WTC11 (cell line): ENCODE measurements around the gene UNC13C. TPM values are rescaled to one million over a fixed set of nuclear protein-coding genes. Genes with fewer than 3 reads are reported as not detected.

Experiments used
- ATAC-seq: fragments of 200-7000 bp; cut with Tn5 transposase; 2 replicates; pipeline ENCODE4 v1.10.0; 2021; ENCODE audit warnings: mild to moderate bottlenecking, moderate library complexity
- CTCF ChIA-PET: fragments of 300-600 bp; sonication (Branson Sonifier 250); formaldehyde crosslinking; loops from one replicate; lab custom pipeline; 2021; ENCODE audit warnings: antibody characterized with exemption; lab: Charles Lee
- POLR2A ChIA-PET: fragments of 350-600 bp; sonication (Branson Sonifier 250); formaldehyde crosslinking; loops from one replicate; lab custom pipeline; 2021; ENCODE audit warnings: antibody characterized with exemption; lab: Charles Lee
- DNase-seq: peaks from one replicate; pipeline ENCODE4 v3.0.0; 2021; ENCODE audit warnings: low spot score
- H3K27ac Mint-ChIP-seq: 2 replicates; pipeline ENCODE4 v1.8.0; 2021; ENCODE audit warnings: mixed read lengths
- H3K27me3 Mint-ChIP-seq: 2 replicates; pipeline ENCODE4 v1.8.0; 2021; ENCODE audit warnings: low read depth, mild to moderate bottlenecking, moderate library complexity, mixed read lengths
- H3K36me3 Mint-ChIP-seq: 2 replicates; pipeline ENCODE4 v1.8.0; 2021; ENCODE audit warnings: mixed read lengths
- H3K4me1 Mint-ChIP-seq: 2 replicates; pipeline ENCODE4 v1.8.0; 2022; ENCODE audit warnings: mixed read lengths
- H3K4me3 Mint-ChIP-seq: 2 replicates; pipeline ENCODE4 v1.8.0; 2021; ENCODE audit warnings: mild to moderate bottlenecking, moderate library complexity, mixed read lengths
- H3K9me3 Mint-ChIP-seq: 2 replicates; pipeline ENCODE4 v1.8.0; 2021; ENCODE audit warnings: mixed read lengths
- E2F5 ChIP-seq: sonication (generic); formaldehyde crosslinking; IDR thresholded peaks from 2 replicates; pipeline ENCODE4 v1.8.1; 2022; ENCODE audit warnings: mild to moderate bottlenecking, moderate library complexity, missing genetic modification reagents
- ETV6 ChIP-seq: sonication (generic); formaldehyde crosslinking; IDR thresholded peaks from 2 replicates; pipeline ENCODE4 v1.8.1; 2022; ENCODE audit warnings: mild to moderate bottlenecking, missing genetic modification reagents
- FOXK1 ChIP-seq: sonication (generic); formaldehyde crosslinking; IDR thresholded peaks from 2 replicates; pipeline ENCODE4 v1.8.0; 2022; ENCODE audit warnings: mild to moderate bottlenecking, moderate library complexity, missing genetic modification reagents
- HMGA2 ChIP-seq: fragments of 250-450 bp; sonication (Bioruptor Pico); IDR thresholded peaks from 2 replicates; pipeline ENCODE4 v1.4.0; 2021; ENCODE audit warnings: mild to moderate bottlenecking, moderate library complexity
- JAZF1 ChIP-seq: fragments of 250-450 bp; sonication (Bioruptor Pico); IDR thresholded peaks from 2 replicates; pipeline ENCODE4 v1.9.0; 2021; ENCODE audit warnings: moderate library complexity, mild to moderate bottlenecking, inconsistent platforms
- PRRX2 ChIP-seq: fragments of 250-450 bp; sonication (Bioruptor Pico); IDR thresholded peaks from 2 replicates; pipeline ENCODE4 v1.8.0; 2021; ENCODE audit warnings: mild to moderate bottlenecking
- SOX15 ChIP-seq: fragments of 250-450 bp; sonication (Bioruptor Pico); IDR thresholded peaks from 2 replicates; pipeline ENCODE4 v1.9.0; 2021; ENCODE audit warnings: mild to moderate bottlenecking
- SP1 ChIP-seq: sonication (generic); formaldehyde crosslinking; conservative IDR thresholded peaks from 2 replicates; pipeline ENCODE4 v1.8.1; 2022; ENCODE audit warnings: missing genetic modification reagents
- TCF7 ChIP-seq: sonication (generic); formaldehyde crosslinking; IDR thresholded peaks from 2 replicates; pipeline ENCODE4 v1.8.0; 2022; ENCODE audit warnings: mild to moderate bottlenecking, low read depth, missing genetic modification reagents, moderate library complexity
- ZBTB43 ChIP-seq: sonication (generic); formaldehyde crosslinking; IDR thresholded peaks from 2 replicates; pipeline ENCODE4 v1.8.1; 2023; ENCODE audit warnings: mild to moderate bottlenecking, missing genetic modification reagents
- ZNF317 ChIP-seq: sonication (generic); formaldehyde crosslinking; IDR thresholded peaks from 2 replicates; pipeline ENCODE4 v1.8.1; 2023; ENCODE audit warnings: low read depth, mild to moderate bottlenecking, moderate library complexity, missing genetic modification reagents, borderline replicate concordance
- ZNF396 ChIP-seq: fragments of 250-450 bp; sonication (Bioruptor Pico); IDR thresholded peaks from 2 replicates; pipeline ENCODE4 v1.8.0; 2021; ENCODE audit warnings: mild to moderate bottlenecking, moderate library complexity, borderline replicate concordance
- ZNF423 ChIP-seq: fragments of 250-450 bp; sonication (Bioruptor Pico); IDR thresholded peaks from 2 replicates; pipeline ENCODE4 v2.1.2; 2022; ENCODE audit warnings: mild to moderate bottlenecking, moderate library complexity
- total RNA-seq: library from RNA; stranded (reverse); gene quantifications from 3 replicates; pipeline ENCODE4 v1.2.3, GENCODE V29; 2021
- TF ChIP-seq, protein P1 (sequence below): sonication (generic); formaldehyde crosslinking; IDR thresholded peaks from 2 replicates; pipeline ENCODE4 v1.8.0; 2022; ENCODE audit warnings: mild to moderate bottlenecking, missing genetic modification reagents
- TF ChIP-seq, protein P2 (sequence below): fragments of 250-450 bp; sonication (Bioruptor Pico); IDR thresholded peaks from 2 replicates; pipeline ENCODE4 v1.9.0; 2021; ENCODE audit warnings: mild to moderate bottlenecking, borderline replicate concordance
- TF ChIP-seq, protein P3 (sequence below): sonication (generic); formaldehyde crosslinking; IDR thresholded peaks from 2 replicates; pipeline ENCODE4 v1.8.1; 2023; ENCODE audit warnings: mild to moderate bottlenecking, missing genetic modification reagents, moderate library complexity
- TF ChIP-seq, protein P4 (sequence below): fragments of 250-450 bp; sonication (Bioruptor Pico); IDR thresholded peaks from 2 replicates; pipeline ENCODE4 v1.9.0; 2021; ENCODE audit warnings: mild to moderate bottlenecking
- TF ChIP-seq, protein P5 (sequence below): sonication (generic); formaldehyde crosslinking; IDR thresholded peaks from 2 replicates; pipeline ENCODE4 v1.8.0; 2022; ENCODE audit warnings: mild to moderate bottlenecking, missing genetic modification reagents
- TF ChIP-seq, protein P6 (sequence below): sonication (generic); formaldehyde crosslinking; IDR thresholded peaks from 2 replicates; pipeline ENCODE4 v1.8.1; 2023; ENCODE audit warnings: mild to moderate bottlenecking, missing genetic modification reagents, moderate library complexity

The UNC13C gene
- total RNA-seq, 1 experiment from 2014 or later = 0.07 TPM

DNA sequence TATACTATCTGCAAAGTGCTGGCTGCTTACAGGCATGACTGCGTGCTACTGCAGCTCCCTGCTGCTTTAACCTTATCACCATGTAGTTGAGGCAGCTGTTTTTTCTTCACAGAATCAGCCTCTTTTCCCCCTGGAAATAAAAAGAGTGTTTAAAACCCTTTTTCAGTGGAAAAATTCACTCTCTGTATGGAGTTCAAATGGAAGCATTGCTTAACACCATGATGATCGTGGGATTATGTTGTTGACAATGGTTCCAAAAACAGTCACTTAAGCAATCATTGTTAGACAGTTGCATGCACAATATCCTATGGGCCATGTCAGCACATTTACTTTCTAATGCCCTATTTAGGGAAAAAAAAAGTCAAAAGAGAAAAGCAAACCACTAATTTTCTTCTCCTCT is 536.4 kb downstream of the UNC13C start:
- Mint-ChIP-seq H3K9me3 (peaks cover 13% of the 10 kb centered on the region), H3K27ac (no peak overlapping the region)
- no peak for DNase-seq
- TF ChIP-seq, protein P1, sequence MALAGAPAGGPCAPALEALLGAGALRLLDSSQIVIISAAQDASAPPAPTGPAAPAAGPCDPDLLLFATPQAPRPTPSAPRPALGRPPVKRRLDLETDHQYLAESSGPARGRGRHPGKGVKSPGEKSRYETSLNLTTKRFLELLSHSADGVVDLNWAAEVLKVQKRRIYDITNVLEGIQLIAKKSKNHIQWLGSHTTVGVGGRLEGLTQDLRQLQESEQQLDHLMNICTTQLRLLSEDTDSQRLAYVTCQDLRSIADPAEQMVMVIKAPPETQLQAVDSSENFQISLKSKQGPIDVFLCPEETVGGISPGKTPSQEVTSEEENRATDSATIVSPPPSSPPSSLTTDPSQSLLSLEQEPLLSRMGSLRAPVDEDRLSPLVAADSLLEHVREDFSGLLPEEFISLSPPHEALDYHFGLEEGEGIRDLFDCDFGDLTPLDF (CRISPR knock-in tag) = no peak
- TF ChIP-seq ZBTB43 (CRISPR knock-in tag) = no peak
- no peak for TF ChIP-seq E2F5 (CRISPR knock-in tag)
- no peak for TF ChIP-seq ZNF423 (CRISPR knock-in tag)
- TF ChIP-seq, all 79 proteins: peak for 0
- ChIA-PET CTCF (no interaction called here), POLR2A (no interaction called here)
- H3K27me3 Mint-ChIP-seq = no peaks in the 10 kb centered on the region
- H3K4me1 Mint-ChIP-seq = peaks cover 15% of the 10 kb centered on the region
- H3K4me3 Mint-ChIP-seq = no peak overlapping the region
- H3K36me3 Mint-ChIP-seq = peaks cover 3% of the 10 kb centered on the region; the same call in 1 of the 2 replicates
- no peak for ATAC-seq

DNA sequence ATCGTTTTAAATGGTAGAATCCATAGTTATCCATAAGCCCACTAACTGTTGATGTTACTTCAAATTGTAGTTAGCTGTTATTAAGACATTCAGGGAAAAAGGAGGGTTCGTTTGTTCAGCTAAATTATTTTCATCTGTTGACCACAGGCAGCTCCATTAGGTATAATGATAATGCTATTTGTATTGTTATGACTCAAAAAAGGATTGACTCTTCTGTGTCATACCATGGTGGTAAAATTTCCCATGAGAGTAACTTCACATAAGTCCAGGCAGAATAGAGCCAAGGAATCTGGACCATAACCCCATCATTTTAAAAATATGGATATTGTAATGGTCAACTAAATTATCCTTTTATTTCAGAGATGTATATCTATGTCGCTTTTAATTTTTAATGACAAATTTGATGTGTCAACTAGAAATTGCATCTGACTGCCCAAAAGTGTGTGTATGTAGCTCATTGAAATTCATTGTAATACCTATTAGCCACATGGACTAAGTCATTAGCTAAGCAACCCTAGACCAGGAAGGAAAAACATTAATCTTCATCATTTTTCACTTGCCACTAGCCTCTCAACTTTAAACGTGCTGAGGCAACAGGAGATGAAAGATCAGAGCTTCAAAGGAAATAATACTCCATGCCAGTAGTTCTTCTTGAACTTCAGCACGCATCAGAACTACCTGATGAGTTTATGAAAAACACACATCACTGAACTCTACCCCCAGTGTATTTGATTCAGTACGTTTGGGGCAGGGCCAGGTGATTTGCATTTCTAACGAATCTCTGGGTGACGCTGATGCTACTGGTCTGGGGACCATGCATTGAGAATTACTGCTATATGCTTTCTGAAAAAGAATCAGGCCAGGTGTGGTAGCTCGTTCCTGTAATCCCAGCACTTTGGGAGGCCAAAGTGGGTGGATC is 537.7 kb downstream of the UNC13C start:
- POLR2A ChIA-PET = no interaction called here
- no peaks in the 10 kb centered on the region for H3K27me3 Mint-ChIP-seq
- TF ChIP-seq PRRX2 (CRISPR knock-in tag) (no peak), ZNF423 (CRISPR knock-in tag) (no peak), ZNF317 (CRISPR knock-in tag) (no peak), ZNF396 (CRISPR knock-in tag) (no peak), ETV6 (CRISPR knock-in tag) (no peak), SP1 (no peak), HMGA2 (CRISPR knock-in tag) (no peak), JAZF1 (CRISPR knock-in tag) (no peak), FOXK1 (no peak), SOX15 (CRISPR knock-in tag) (no peak), TCF7 (CRISPR knock-in tag) (no peak)
- TF ChIP-seq, protein P2, sequence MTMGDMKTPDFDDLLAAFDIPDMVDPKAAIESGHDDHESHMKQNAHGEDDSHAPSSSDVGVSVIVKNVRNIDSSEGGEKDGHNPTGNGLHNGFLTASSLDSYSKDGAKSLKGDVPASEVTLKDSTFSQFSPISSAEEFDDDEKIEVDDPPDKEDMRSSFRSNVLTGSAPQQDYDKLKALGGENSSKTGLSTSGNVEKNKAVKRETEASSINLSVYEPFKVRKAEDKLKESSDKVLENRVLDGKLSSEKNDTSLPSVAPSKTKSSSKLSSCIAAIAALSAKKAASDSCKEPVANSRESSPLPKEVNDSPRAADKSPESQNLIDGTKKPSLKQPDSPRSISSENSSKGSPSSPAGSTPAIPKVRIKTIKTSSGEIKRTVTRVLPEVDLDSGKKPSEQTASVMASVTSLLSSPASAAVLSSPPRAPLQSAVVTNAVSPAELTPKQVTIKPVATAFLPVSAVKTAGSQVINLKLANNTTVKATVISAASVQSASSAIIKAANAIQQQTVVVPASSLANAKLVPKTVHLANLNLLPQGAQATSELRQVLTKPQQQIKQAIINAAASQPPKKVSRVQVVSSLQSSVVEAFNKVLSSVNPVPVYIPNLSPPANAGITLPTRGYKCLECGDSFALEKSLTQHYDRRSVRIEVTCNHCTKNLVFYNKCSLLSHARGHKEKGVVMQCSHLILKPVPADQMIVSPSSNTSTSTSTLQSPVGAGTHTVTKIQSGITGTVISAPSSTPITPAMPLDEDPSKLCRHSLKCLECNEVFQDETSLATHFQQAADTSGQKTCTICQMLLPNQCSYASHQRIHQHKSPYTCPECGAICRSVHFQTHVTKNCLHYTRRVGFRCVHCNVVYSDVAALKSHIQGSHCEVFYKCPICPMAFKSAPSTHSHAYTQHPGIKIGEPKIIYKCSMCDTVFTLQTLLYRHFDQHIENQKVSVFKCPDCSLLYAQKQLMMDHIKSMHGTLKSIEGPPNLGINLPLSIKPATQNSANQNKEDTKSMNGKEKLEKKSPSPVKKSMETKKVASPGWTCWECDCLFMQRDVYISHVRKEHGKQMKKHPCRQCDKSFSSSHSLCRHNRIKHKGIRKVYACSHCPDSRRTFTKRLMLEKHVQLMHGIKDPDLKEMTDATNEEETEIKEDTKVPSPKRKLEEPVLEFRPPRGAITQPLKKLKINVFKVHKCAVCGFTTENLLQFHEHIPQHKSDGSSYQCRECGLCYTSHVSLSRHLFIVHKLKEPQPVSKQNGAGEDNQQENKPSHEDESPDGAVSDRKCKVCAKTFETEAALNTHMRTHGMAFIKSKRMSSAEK (CRISPR knock-in tag) = no peak
- TF ChIP-seq, protein P3, sequence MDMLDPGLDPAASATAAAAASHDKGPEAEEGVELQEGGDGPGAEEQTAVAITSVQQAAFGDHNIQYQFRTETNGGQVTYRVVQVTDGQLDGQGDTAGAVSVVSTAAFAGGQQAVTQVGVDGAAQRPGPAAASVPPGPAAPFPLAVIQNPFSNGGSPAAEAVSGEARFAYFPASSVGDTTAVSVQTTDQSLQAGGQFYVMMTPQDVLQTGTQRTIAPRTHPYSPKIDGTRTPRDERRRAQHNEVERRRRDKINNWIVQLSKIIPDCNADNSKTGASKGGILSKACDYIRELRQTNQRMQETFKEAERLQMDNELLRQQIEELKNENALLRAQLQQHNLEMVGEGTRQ (CRISPR knock-in tag) = no peak
- TF ChIP-seq, protein P4, sequence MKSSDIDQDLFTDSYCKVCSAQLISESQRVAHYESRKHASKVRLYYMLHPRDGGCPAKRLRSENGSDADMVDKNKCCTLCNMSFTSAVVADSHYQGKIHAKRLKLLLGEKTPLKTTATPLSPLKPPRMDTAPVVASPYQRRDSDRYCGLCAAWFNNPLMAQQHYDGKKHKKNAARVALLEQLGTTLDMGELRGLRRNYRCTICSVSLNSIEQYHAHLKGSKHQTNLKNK (CRISPR knock-in tag) = no peak
- TF ChIP-seq, protein P5, sequence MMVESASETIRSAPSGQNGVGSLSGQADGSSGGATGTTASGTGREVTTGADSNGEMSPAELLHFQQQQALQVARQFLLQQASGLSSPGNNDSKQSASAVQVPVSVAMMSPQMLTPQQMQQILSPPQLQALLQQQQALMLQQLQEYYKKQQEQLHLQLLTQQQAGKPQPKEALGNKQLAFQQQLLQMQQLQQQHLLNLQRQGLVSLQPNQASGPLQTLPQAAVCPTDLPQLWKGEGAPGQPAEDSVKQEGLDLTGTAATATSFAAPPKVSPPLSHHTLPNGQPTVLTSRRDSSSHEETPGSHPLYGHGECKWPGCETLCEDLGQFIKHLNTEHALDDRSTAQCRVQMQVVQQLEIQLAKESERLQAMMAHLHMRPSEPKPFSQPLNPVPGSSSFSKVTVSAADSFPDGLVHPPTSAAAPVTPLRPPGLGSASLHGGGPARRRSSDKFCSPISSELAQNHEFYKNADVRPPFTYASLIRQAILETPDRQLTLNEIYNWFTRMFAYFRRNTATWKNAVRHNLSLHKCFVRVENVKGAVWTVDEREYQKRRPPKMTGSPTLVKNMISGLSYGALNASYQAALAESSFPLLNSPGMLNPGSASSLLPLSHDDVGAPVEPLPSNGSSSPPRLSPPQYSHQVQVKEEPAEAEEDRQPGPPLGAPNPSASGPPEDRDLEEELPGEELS (CRISPR knock-in tag) = no peak
- TF ChIP-seq, protein P6, sequence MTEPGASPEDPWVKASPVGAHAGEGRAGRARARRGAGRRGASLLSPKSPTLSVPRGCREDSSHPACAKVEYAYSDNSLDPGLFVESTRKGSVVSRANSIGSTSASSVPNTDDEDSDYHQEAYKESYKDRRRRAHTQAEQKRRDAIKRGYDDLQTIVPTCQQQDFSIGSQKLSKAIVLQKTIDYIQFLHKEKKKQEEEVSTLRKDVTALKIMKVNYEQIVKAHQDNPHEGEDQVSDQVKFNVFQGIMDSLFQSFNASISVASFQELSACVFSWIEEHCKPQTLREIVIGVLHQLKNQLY (CRISPR knock-in tag) = no peak
- DNase-seq = no peak
- H3K36me3 Mint-ChIP-seq = peaks cover 3% of the 10 kb centered on the region; the same call in 1 of the 2 replicates
- H3K27ac Mint-ChIP-seq = no peak overlapping the region
- ATAC-seq = no peak
- CTCF ChIA-PET = no interaction called here
- H3K4me3 Mint-ChIP-seq = no peak overlapping the region
- H3K9me3 Mint-ChIP-seq = peaks cover 13% of the 10 kb centered on the region
- H3K4me1 Mint-ChIP-seq = peaks cover 22% of the 10 kb centered on the region
